OCI-LY3 (cell line): ENCODE data around the gene NAA35.

Experiments
- H2AFZ ChIP-seq: fragments of 200-600, 300-600 bp; shearing (Covaris generic); 2 replicates; pipeline ENCODE4 v1.6.0; 2014; ENCODE audit warnings: antibody characterized with exemption, low read depth, low read length
- H3K27ac ChIP-seq: fragments of 200-600, 300-600 bp; sonication (generic); 2 replicates; pipeline ENCODE4 v1.5.1; 2014; ENCODE audit warnings: mild to moderate bottlenecking, low read length, moderate library complexity, mixed read lengths
- H3K27me3 ChIP-seq: fragments of 200-600, 300-600 bp; sonication (generic); 2 replicates; pipeline ENCODE4 v1.6.1; 2014; ENCODE audit warnings: low read depth, low read length, mixed read lengths
- H3K36me3 ChIP-seq: fragments of 200-600, 300-600 bp; sonication (generic); replicated peaks from 2 replicates; pipeline ENCODE3; 2014; ENCODE audit warnings: low read depth, low read length, mixed read lengths
- H3K4me1 ChIP-seq: fragments of 300-600, 200-600 bp; sonication (generic); 2 replicates; pipeline ENCODE4 v1.6.1; 2014; ENCODE audit warnings: low read length, mixed read lengths
- H3K4me2 ChIP-seq: fragments of 200-600, 300-600 bp; sonication (generic); 2 replicates; pipeline ENCODE4 v1.6.1; 2014; ENCODE audit warnings: low read length, mixed read lengths
- H3K4me3 ChIP-seq: fragments of 300-600, 200-600 bp; sonication (generic); 2 replicates; pipeline ENCODE4 v1.5.1; 2014; ENCODE audit warnings: antibody characterized with exemption, mild to moderate bottlenecking, low read length, moderate library complexity
- H3K79me2 ChIP-seq: fragments of 300-600, 200-600 bp; shearing (Covaris generic); 2 replicates; pipeline ENCODE4 v1.6.1; 2014; ENCODE audit warnings: mild to moderate bottlenecking, low read length, mixed read lengths
- H3K9ac ChIP-seq: fragments of 300-600, 200-600 bp; shearing (Covaris generic); 2 replicates; pipeline ENCODE4 v1.6.0; 2014; ENCODE audit warnings: mild to moderate bottlenecking, low read length, moderate library complexity
- H3K9me3 ChIP-seq: fragments of 200-600, 300-600 bp; shearing (Covaris generic); 2 replicates; pipeline ENCODE4 v1.6.1; 2014; ENCODE audit warnings: low read length, mixed read lengths; ENCODE audit not compliant: insufficient read depth
- H4K20me1 ChIP-seq: fragments of 200-600, 300-600 bp; sonication (generic); 2 replicates; pipeline ENCODE4 v1.6.1; 2016; ENCODE audit warnings: low read length, mixed read lengths; ENCODE audit not compliant: insufficient read depth
- CTCF ChIP-seq: fragments of 200-600, 300-600 bp; sonication (generic); IDR thresholded peaks from 2 replicates; pipeline ENCODE4 v1.5.1; 2014; ENCODE audit warnings: antibody characterized with exemption, low read length, low read depth
- EZH2phosphoT487 ChIP-seq: fragments of 200-600 bp; shearing (Covaris generic); IDR thresholded peaks from 2 replicates; pipeline ENCODE4 v1.6.1; 2018; ENCODE audit warnings: antibody characterized with exemption, mixed run types, low read depth

The NAA35 gene

GRCh38 chr9:85994191-85994590 lies 53.2 kb downstream of the NAA35 start:
- H3K79me2 ChIP-seq = no peaks in the 10 kb centered on the region
- no peaks in the 10 kb centered on the region for H3K9me3 ChIP-seq
- peaks cover under 1% of the 10 kb centered on the region; the same call in 1 of the 2 replicates for H4K20me1 ChIP-seq
- H3K27me3 ChIP-seq = no peaks in the 10 kb centered on the region
- no peaks in the 10 kb centered on the region for H3K4me1 ChIP-seq
- no peak overlapping the region for H3K4me2 ChIP-seq
- H2AFZ ChIP-seq = no peak overlapping the region
- peaks cover 16% of the 10 kb centered on the region for H3K36me3 ChIP-seq
- H3K4me3 ChIP-seq = no peak overlapping the region
- TF ChIP-seq EZH2phosphoT487 (no peak), CTCF (no peak)
- H3K27ac ChIP-seq = no peak overlapping the region
- H3K9ac ChIP-seq = no peak overlapping the region

- H3K27me3 ChIP-seq = no peaks in the 10 kb centered on the region
- peaks cover 3% of the 10 kb centered on the region; the same call in 1 of the 2 replicates for H4K20me1 ChIP-seq
- no peak overlapping the region for H3K27ac ChIP-seq
- no peak overlapping the region for H3K4me3 ChIP-seq
- no peaks in the 10 kb centered on the region for H3K4me1 ChIP-seq
- no peak overlapping the region for H2AFZ ChIP-seq
- peaks cover 16% of the 10 kb centered on the region for H3K36me3 ChIP-seq
- H3K9me3 ChIP-seq = no peaks in the 10 kb centered on the region
- no peak overlapping the region for H3K4me2 ChIP-seq
- no peak overlapping the region for H3K9ac ChIP-seq
- TF ChIP-seq EZH2phosphoT487 = no peak
- no peak for TF ChIP-seq CTCF
- no peaks in the 10 kb centered on the region for H3K79me2 ChIP-seq
Observed at GRCh38 chr9:85995097-85995496, 54.2 kb downstream of the NAA35 start.

- Histone ChIP-seq H3K4me3 (no peak overlapping the region), H3K9me3 (no peaks in the 10 kb centered on the region), H3K27me3 (no peaks in the 10 kb centered on the region), H3K4me1 (no peaks in the 10 kb centered on the region), H4K20me1 (peaks cover 3% of the 10 kb centered on the region; the same call in 1 of the 2 replicates), H3K27ac (no peak overlapping the region), H3K4me2 (no peak overlapping the region), H3K9ac (no peak overlapping the region), H3K36me3 (peaks cover 14% of the 10 kb centered on the region), H2AFZ (no peak overlapping the region), H3K79me2 (no peaks in the 10 kb centered on the region)
- TF ChIP-seq CTCF (no peak), EZH2phosphoT487 (no peak)
Observed at GRCh38 chr9:85995599-85995998, 54.7 kb downstream of the NAA35 start.

GRCh38 chr9:86005253-86005775 lies 64.4 kb downstream of the NAA35 start:
- H3K4me1 ChIP-seq = no peaks in the 10 kb centered on the region
- H4K20me1 ChIP-seq = no peaks in the 10 kb centered on the region
- H3K27ac ChIP-seq = no peak overlapping the region
- no peaks in the 10 kb centered on the region for H3K9me3 ChIP-seq
- H3K27me3 ChIP-seq = no peaks in the 10 kb centered on the region
- H3K4me2 ChIP-seq = no peak overlapping the region
- no peak overlapping the region for H3K9ac ChIP-seq
- no peaks in the 10 kb centered on the region for H3K79me2 ChIP-seq
- H3K36me3 ChIP-seq = peaks cover 32% of the 10 kb centered on the region
- TF ChIP-seq EZH2phosphoT487 (no peak), CTCF (no peak)
- no peak overlapping the region for H3K4me3 ChIP-seq
- H2AFZ ChIP-seq = no peak overlapping the region
